Dendritic cell treated with granulocyte-macrophage colony-stimulating factor and Interleukin-4, amounts not matched to agents 40 ng/mL and 50 ng/mL, for 4 days (primary cell): ENCODE data around the gene FOXA3.

Experiments
- H3K27ac Mint-ChIP-seq: one replicate; pipeline ENCODE4 v1.8.0; 2022; ENCODE audit warnings: mild to moderate bottlenecking, mixed read lengths
- H3K27me3 Mint-ChIP-seq: one replicate; pipeline ENCODE4 v1.8.0; 2022; ENCODE audit warnings: mild to moderate bottlenecking, mixed read lengths
- H3K36me3 Mint-ChIP-seq: one replicate; pipeline ENCODE4 v1.8.0; 2022; ENCODE audit warnings: low read depth, mixed read lengths
- H3K4me1 Mint-ChIP-seq: one replicate; pipeline ENCODE4 v1.8.0; 2022; ENCODE audit warnings: low read depth, mixed read lengths
- H3K4me3 Mint-ChIP-seq: one replicate; pipeline ENCODE4 v1.8.0; 2022; ENCODE audit warnings: mild to moderate bottlenecking, moderate library complexity, mixed read lengths
- H3K9me3 Mint-ChIP-seq: one replicate; pipeline ENCODE4 v1.8.0; 2022; ENCODE audit warnings: mixed read lengths
- intact Hi-C: fragments of 100-400 bp; cut with micrococcal nuclease; formaldehyde crosslinking; loops from one replicate; pipeline ENCODE4 v1.15.0; 2022

The FOXA3 gene

GRCh38 chr19:45900738-45901431 lies 36.8 kb downstream of the FOXA3 start:
- peaks cover 49% of the 10 kb centered on the region for H3K36me3 Mint-ChIP-seq
- H3K4me1 Mint-ChIP-seq, result peaks cover 38% of the 10 kb centered on the region
- peak overlapping the region; percentile 83 for H3K27ac Mint-ChIP-seq
- H3K9me3 Mint-ChIP-seq, result no peaks in the 10 kb centered on the region
- intact Hi-C loops, result loop anchor here (10.0 kb wide), 1 partner anchor 94 kb away; the partner anchor contains the start of gene CCDC61
- peak overlapping the region; percentile 97 for H3K4me3 Mint-ChIP-seq
- peaks cover 12% of the 10 kb centered on the region for H3K27me3 Mint-ChIP-seq

- Mint-ChIP-seq H3K27me3 (peaks cover 13% of the 10 kb centered on the region), H3K36me3 (peaks cover 45% of the 10 kb centered on the region), H3K4me3 (peak overlapping the region; percentile 97), H3K27ac (peak overlapping the region; percentile 83), H3K4me1 (peaks cover 38% of the 10 kb centered on the region), H3K9me3 (no peaks in the 10 kb centered on the region)
- intact Hi-C loops, result loop anchor here (10.0 kb wide), 1 partner anchor 93 kb away; the partner anchor contains the start of gene CCDC61
Measured at GRCh38 chr19:45901432-45901911, 37.3 kb downstream of the FOXA3 start.

- intact Hi-C loops, result loop anchor here (10.0 kb wide), 1 partner anchor 93 kb away; the partner anchor contains the start of gene CCDC61
- Mint-ChIP-seq H3K27me3 (peaks cover 16% of the 10 kb centered on the region), H3K36me3 (peaks cover 45% of the 10 kb centered on the region), H3K27ac (peak within 1 kb of the TSS; percentile 83), H3K9me3 (no peaks in the 10 kb centered on the region), H3K4me1 (peaks cover 36% of the 10 kb centered on the region), H3K4me3 (peak within 1 kb of the TSS; percentile 97)
Measured at GRCh38 chr19:45901912-45902650, 38.0 kb downstream of the FOXA3 start, which contains the start of gene MYPOP. TSS of gene MYPOP (minus strand) at chr19:45902613. CDS start at chr19:45901773, 840 bp downstream.

GRCh38 chr19:45902651-45903625 lies 38.8 kb downstream of the FOXA3 start:
- intact Hi-C loops, result loop anchor here (10.0 kb wide), 1 partner anchor 92 kb away; the partner anchor contains the start of gene CCDC61
- Mint-ChIP-seq H3K27ac (peak overlapping the region; percentile 83), H3K36me3 (peaks cover 45% of the 10 kb centered on the region), H3K9me3 (no peaks in the 10 kb centered on the region), H3K4me1 (peaks cover 27% of the 10 kb centered on the region), H3K27me3 (peaks cover 18% of the 10 kb centered on the region), H3K4me3 (peak overlapping the region; percentile 97)

GRCh38 chr19:45905011-45905410 lies 40.9 kb downstream of the FOXA3 start:
- no peak overlapping the region for H3K4me3 Mint-ChIP-seq
- no peak overlapping the region for H3K27ac Mint-ChIP-seq
- peaks cover 22% of the 10 kb centered on the region for H3K27me3 Mint-ChIP-seq
- peaks cover 18% of the 10 kb centered on the region for H3K4me1 Mint-ChIP-seq
- no peaks in the 10 kb centered on the region for H3K9me3 Mint-ChIP-seq
- H3K36me3 Mint-ChIP-seq, result peaks cover 24% of the 10 kb centered on the region
- intact Hi-C loops, result loop anchor here (10.0 kb wide), 1 partner anchor 90 kb away; the partner anchor contains the start of gene CCDC61

GRCh38 chr19:45906221-45906620 lies 42.1 kb downstream of the FOXA3 start:
- peaks cover 7% of the 10 kb centered on the region for H3K4me1 Mint-ChIP-seq
- peaks cover 27% of the 10 kb centered on the region for H3K27me3 Mint-ChIP-seq
- H3K27ac Mint-ChIP-seq, result no peak overlapping the region
- intact Hi-C loops, result loop anchor here (10.0 kb wide), 1 partner anchor 89 kb away; the partner anchor contains the start of gene CCDC61
- H3K4me3 Mint-ChIP-seq, result no peak overlapping the region
- H3K9me3 Mint-ChIP-seq, result no peaks in the 10 kb centered on the region
- H3K36me3 Mint-ChIP-seq, result peaks cover 14% of the 10 kb centered on the region

- Mint-ChIP-seq H3K27me3 (peaks cover 42% of the 10 kb centered on the region), H3K9me3 (no peaks in the 10 kb centered on the region), H3K4me3 (no peak overlapping the region), H3K27ac (no peak overlapping the region), H3K36me3 (no peaks in the 10 kb centered on the region), H3K4me1 (no peaks in the 10 kb centered on the region)
- intact Hi-C loops, result loop anchor here (10.0 kb wide), 1 partner anchor 86 kb away; the partner anchor contains the start of gene CCDC61
Measured at GRCh38 chr19:45908956-45909355, 44.8 kb downstream of the FOXA3 start.

GRCh38 chr19:45911291-45911690 lies 47.2 kb downstream of the FOXA3 start:
- intact Hi-C loops, result no loop called here
- H3K27ac Mint-ChIP-seq, result no peak overlapping the region
- H3K27me3 Mint-ChIP-seq, result peaks cover 40% of the 10 kb centered on the region
- no peaks in the 10 kb centered on the region for H3K36me3 Mint-ChIP-seq
- H3K4me1 Mint-ChIP-seq, result no peaks in the 10 kb centered on the region
- H3K9me3 Mint-ChIP-seq, result no peaks in the 10 kb centered on the region
- no peak overlapping the region for H3K4me3 Mint-ChIP-seq

GRCh38 chr19:45913874-45914830 lies 50.0 kb downstream of the FOXA3 start, which contains the start of gene NANOS2:
TSS of gene NANOS2 (minus strand) at chr19:45914778. CDS start at chr19:45914693, 85 bp downstream.
- H3K27me3 Mint-ChIP-seq, result peaks cover 41% of the 10 kb centered on the region
- no peaks in the 10 kb centered on the region for H3K36me3 Mint-ChIP-seq
- no peak within 1 kb of the TSS for H3K4me3 Mint-ChIP-seq
- no peak within 1 kb of the TSS for H3K27ac Mint-ChIP-seq
- no peaks in the 10 kb centered on the region for H3K4me1 Mint-ChIP-seq
- intact Hi-C loops, result no loop called here
- H3K9me3 Mint-ChIP-seq, result no peaks in the 10 kb centered on the region

- Mint-ChIP-seq H3K4me1 (no peaks in the 10 kb centered on the region), H3K4me3 (no peak overlapping the region), H3K9me3 (no peaks in the 10 kb centered on the region), H3K27me3 (peaks cover 41% of the 10 kb centered on the region), H3K27ac (no peak overlapping the region), H3K36me3 (no peaks in the 10 kb centered on the region)
- intact Hi-C loops, result no loop called here
Measured at GRCh38 chr19:45917421-45918091, 53.4 kb downstream of the FOXA3 start.

GRCh38 chr19:45918721-45919120 lies 54.6 kb downstream of the FOXA3 start:
- peaks cover 36% of the 10 kb centered on the region for H3K27me3 Mint-ChIP-seq
- no peak overlapping the region for H3K27ac Mint-ChIP-seq
- no peaks in the 10 kb centered on the region for H3K9me3 Mint-ChIP-seq
- intact Hi-C loops, result no loop called here
- H3K36me3 Mint-ChIP-seq, result no peaks in the 10 kb centered on the region
- no peak overlapping the region for H3K4me3 Mint-ChIP-seq
- H3K4me1 Mint-ChIP-seq, result no peaks in the 10 kb centered on the region

GRCh38 chr19:45919678-45920077 lies 55.6 kb downstream of the FOXA3 start:
- H3K27me3 Mint-ChIP-seq, result peaks cover 31% of the 10 kb centered on the region
- H3K36me3 Mint-ChIP-seq, result no peaks in the 10 kb centered on the region
- intact Hi-C loops, result no loop called here
- H3K9me3 Mint-ChIP-seq, result no peaks in the 10 kb centered on the region
- no peak overlapping the region for H3K27ac Mint-ChIP-seq
- no peak overlapping the region for H3K4me3 Mint-ChIP-seq
- no peaks in the 10 kb centered on the region for H3K4me1 Mint-ChIP-seq
